Stimulated activated CD4-positive, alpha-beta T cell treated with anti-CD3 and anti-CD28 coated beads, Interleukin-2, amount 100 ng/mL, for 4 hours (primary cell): Measurements from ENCODE around the gene LUC7L2.
"Not testable (repeated sequence)": the region's sequence is repeated elsewhere in the genome, so short reads cannot be mapped to it uniquely, and the experiment has no call there.

ENCODE experiments used
- DNase-seq: peaks from one replicate; pipeline ENCODE4 v3.0.0-alpha.2; 2020; ENCODE audit warnings: low read depth

The LUC7L2 gene

DNA sequence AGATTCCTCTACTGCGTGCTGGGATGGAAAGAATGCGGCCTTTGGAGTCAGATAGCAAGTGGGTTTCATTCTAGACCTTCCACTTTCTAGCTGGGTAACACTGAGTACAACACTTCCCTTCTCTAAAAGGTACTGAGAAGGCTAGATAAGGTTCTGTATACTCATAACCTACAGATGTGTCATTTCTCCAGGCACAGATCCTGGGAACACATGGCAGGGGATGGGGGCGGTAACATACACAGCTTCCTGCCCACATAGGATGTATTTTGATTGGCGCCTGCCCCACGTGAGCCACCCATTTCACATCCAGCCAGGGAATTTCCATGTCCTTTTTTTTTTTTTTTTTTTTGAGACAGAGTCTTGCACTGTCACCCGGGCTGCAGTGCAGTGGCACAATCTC, 91.9 kb downstream of the LUC7L2 start:
- DNase-seq = no peak

DNA sequence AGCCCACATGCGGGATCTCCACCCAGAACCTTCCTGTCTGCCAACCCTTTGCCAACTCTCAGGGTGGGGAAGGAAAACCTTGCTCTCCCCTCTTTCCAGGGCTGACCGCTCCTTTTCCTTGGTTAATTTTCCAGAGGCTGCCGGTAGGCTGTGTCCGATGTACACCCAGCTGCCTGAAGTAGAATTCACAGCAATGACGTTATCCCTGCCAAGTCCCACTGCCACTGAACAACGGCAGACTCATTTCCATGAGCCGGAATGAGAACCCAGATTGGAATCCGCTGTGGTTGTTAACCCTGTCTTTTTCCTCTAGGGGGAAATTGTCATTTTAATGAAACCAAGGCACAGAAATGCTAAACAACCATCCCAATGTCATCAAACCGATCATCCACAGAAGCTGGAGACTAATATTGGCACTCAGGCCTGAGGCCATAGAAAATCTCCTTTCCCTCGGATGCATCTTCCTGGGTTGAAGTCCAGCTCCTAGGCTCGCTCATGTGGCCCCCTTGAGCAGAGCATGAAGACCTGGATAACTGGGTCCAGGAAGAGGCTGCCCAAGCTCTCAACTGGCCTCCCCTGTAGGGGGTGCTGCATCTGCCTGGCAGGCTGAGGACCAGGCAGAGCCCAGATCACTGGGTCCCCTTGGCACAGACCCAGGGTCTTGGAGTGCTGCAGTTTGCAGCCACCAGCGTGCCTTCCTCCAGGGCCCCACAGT, 93.4 kb downstream of the LUC7L2 start:
- DNase-seq = no peak

DNA sequence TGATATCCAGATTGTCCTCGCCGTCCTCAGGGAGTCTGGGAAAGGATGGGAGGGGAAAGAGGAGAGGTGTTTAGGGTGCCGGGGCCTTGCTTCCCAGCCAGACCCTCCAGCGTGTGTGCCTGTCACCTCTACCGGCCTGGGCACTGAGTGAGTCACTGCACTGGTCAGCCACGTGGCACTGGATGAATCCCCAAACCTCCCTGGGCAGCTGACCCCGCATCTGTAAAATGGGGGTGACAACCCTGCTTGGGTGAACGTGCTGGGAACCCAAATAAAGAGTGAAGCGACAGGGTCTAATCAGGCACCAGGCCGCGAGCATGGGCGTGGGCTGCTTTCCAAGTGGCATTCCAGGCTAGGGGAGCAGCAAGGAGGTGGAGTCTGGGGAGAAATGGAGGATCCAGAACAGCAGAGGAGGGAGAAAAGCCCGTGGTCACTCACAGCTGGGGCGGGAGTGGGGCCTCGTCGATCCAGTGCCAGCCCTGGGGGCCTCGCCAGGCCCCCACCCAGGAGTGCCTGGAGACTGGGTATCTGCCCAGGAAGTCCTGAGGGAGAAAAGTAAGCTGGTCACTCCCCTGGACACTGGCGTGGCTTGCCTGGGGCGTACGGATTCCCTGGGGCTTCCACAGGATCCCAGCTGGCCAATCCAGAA, 94.1 kb downstream of the LUC7L2 start:
- no peak for DNase-seq

DNA sequence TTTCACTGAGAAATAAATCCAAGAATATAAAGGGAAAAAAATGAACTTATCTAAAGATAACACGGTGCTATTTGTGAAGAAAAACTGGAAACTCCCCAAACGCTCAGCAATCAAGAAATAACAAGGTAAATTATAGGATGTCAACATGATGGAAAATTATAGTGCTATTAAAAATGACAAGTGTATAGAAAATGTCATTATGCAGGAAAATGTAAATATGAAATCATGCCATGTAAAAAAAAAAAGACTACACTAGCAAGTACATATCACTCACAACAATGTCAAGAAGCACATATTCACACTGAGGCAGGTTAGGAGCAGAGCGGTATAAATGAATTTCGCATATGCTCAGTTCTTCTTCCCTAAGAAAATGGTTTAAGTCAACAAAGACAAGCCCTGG, 96.1 kb downstream of the LUC7L2 start:
- no peak for DNase-seq

DNA sequence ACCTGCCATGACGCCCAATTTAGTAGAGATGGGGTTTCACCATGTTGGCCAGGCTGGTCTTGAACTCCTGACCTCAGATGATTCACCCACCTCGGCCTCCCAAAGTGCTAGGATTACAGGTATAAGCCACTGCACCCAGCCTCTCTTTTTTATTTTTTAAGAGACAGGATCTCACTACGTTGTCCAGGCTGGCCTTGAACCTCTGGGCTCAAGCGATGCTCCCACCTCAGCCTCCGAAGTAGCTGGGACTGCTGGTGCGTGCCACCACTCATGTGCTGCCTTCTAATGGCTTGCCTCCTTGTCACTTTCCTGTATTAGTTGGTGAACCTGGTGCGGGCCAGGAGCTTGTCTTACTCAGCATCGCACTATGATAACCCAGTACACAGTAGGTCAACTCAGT, 96.8 kb downstream of the LUC7L2 start:
- no peak for DNase-seq

DNA sequence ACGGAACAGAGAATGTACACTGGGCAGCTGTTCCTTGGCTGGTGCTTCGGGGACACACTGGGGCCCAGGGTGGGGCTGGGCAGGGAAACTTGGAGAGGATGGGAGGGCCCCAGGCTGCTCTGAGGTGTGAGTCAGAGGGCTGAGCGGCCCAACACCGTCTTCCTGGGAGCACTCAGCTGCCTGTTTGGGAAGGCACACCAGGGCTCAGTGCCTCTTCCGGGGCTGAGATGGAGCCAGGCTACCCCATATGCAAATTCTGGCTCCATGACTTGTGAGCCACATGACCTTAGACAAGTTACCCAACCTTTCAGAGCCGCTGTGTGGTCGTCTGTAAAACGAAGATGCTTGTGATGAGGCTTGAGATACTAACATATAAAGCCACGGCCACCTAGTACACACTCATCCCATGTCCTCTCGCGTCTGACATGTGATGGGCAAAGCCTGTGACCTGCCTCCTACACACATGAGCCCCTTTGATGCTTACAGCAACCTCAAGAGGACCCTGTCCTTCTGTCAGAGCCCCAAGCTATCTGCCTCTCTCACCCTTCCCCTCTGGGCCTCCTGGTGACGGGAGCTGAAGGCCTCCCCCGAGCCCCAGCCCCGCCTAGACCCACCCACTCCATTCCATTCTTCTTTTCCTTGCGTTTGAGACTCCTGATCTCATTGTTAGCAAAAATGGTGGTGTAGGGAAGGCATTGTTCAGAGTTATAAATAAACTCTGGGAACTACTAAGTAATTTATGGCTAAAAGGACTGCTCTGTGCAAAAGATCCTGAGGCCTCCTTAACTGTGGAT, 97.7 kb downstream of the LUC7L2 start:
- no peak for DNase-seq

DNA sequence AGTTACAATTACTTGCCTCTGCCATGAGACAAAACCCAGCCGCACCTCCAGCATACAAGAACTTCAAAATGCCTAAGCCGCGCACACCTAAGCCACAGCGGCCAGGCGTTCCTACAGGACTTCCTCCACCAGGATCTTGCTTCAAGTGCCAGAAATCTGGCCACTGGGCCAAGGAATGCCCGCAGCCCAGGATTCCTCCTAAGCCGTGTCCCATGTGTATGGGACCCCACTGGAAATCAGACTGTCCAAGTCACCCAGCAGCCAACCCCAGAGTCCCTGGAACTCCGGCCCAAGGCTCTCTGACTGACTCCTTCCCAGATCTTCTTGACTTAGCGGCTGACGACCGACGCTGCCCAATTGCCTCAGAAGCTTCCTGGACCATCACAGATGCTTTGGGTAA, 103.7 kb downstream of the LUC7L2 start:
- not testable (repeated sequence) for DNase-seq

DNA sequence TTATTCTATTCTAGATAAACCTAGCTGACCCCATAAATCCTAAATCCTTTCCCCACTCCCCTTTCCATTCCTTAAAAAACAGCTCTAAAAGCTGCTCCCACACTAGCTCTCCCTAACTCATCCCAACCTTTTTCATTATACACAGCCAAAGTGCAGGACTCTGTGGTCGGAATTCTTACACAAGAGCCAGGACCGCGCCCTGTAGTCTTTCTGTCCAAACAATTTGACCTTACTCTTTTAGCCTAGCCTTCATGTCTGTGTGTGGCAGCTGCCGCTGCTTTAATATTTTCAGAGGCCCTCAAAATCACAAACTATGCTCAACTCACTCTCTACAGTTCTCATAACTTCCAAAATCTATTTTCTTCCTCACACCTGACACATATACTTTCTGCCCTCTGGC, 104.8 kb downstream of the LUC7L2 start:
- DNase-seq = not testable (repeated sequence)

DNA sequence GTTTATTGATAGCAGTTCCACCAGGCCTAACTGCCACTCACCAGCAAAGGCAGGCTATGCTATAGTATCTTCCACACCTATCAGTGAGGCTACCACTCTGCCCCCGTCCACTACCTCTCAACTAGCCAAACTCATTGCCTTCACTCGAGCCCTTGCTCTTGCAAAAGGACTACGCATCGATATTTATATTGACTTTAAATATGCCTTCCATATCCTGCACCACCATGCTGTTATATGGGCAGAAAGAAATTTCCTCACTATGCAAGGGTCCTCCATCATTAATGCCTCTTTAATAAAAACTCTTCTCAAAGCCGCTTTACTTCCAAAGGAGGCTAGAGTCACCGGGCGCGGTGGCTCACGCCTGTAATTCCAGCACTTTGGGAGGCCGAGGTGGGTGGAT, 105.4 kb downstream of the LUC7L2 start:
- DNase-seq = not testable (repeated sequence)

DNA sequence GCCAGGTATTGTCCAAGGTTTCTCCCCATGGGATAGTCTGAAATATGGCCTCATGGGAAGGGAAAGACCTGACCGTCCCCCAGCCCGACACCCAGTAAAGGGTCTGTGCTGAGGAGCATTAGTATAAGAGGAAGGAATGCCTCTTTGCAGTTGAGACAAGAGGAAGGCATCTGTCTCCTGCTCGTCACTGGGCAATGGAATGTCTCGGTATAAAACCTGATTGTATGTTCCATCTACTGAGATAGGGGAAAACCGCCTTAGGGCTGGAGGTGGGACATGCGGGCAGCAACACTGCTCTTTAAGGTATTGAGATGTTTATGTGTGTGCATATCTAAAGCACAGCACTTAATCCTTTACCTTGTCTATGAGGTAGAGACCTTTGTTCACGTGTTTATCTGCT, 108.0 kb downstream of the LUC7L2 start:
- not testable (repeated sequence) for DNase-seq

DNA sequence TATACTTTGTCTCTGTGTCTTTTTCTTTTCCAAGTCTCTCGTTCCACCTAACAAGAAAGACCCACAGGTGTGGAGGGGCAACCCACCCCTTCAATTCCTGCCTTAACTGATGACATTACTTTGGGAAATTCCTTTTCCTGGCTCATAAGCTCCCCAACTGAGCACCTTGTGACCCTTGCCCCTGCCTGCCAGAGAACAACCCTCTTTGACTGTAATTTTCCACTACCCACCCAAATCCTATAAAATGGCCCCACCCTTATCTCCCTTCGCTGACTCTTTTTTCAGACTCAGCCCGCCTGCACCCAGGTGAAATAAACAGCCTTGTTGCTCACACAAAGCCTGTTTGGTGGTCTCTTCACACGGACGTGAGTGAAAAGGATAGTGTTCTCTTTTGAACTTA, 108.6 kb downstream of the LUC7L2 start:
- not testable (repeated sequence) for DNase-seq

DNA sequence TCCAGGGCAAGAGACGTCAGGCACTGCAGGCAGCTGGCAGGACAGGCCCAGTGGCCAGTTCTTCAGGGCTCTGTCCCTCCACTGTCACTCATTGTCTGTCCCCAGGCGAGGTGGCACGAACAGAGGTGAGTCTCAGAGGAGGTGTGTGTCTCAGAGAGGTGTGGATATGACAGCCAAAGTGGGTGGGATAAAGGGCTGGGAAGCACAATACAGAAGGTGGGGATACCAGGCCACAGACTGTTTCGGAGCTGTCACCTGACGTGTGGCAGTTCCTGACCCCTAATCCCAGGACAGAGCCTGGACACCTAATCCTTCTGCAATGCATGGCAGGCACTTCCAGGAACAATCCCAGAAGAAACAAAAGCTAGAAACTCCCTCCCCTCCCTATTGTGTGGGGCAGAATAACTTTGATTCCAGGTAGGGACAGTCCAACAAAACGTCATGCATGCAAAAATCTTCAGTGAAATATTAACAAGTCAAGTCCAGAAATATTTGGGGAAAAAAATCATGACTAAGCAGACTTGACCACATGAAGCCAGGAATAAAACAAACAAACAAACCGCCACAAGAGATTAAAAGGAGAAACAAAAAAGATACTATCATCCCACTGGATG, 112.2 kb downstream of the LUC7L2 start:
- DNase-seq = no peak
